ENCODE results near the gene CYP4V2. TPM values are rescaled to one million over a fixed set of nuclear protein-coding genes. Genes with fewer than 3 reads are reported as not detected.
"Not testable (repeated sequence)": the region's sequence is repeated elsewhere in the genome, so short reads cannot be mapped to it uniquely, and the experiment has no call there.

CYP4V2 gene
- total and polyA plus RNA-seq, 2 donors (not counting 1 experiment from before 2014, with no cell fraction given), result 9.5 to 18.3 TPM

GRCh38 chr4:186240848-186241491, 49.6 kb downstream of the CYP4V2 start:
- ATAC-seq (ENCODE audit: low read depth), result no peak
- Mint-ChIP-seq H3K4me3 (no peak overlapping the region), H3K9me3 (ENCODE audit: insufficient read depth) (peaks cover 3% of the 10 kb centered on the region), H3K27ac (no peak overlapping the region), H3K27me3 (no peaks in the 10 kb centered on the region), H3K4me1 (no peaks in the 10 kb centered on the region)
- Histone ChIP-seq H3K4me2 (replicated peaks; ENCODE audit: low read depth, low read length, poor library complexity, severe bottlenecking) (no peak overlapping the region), H3K9me3 (ENCODE audit: control extremely low read depth in 1 of 3, control insufficient read depth in 2 of 3, insufficient read depth in 1 of 3, low read length in 2 of 3) (peaks cover 0 to 7% (median 0%) of the 10 kb centered on the region in 3 donors), H4K20me1 (ENCODE audit: control insufficient read depth, insufficient read depth, low read length, poor library complexity, severe bottlenecking) (no peaks in the 10 kb centered on the region), H3K36me3 (replicated peaks in 1 of 2; ENCODE audit: control extremely low read depth in 1 of 2, control insufficient read depth in 1 of 2, extremely low read depth in 1 of 2, insufficient read depth in 2 of 2, low read length in 1 of 2) (no peaks in the 10 kb centered on the region), H3K27me3 (replicated peaks in 1 of 4; ENCODE audit: control extremely low read depth in 1 of 4, control insufficient read depth in 3 of 4, insufficient read depth in 4 of 4, low read length in 3 of 4) (no peaks in the 10 kb centered on the region), H3K9ac (ENCODE audit: low read length) (no peak overlapping the region), H3K79me2 (ENCODE audit: control insufficient read depth, insufficient read depth, low read length) (no peaks in the 10 kb centered on the region), H3K4me3 (ENCODE audit: control extremely low read depth in 1 of 5, extremely low read depth in 1 of 5, insufficient read depth in 1 of 5, low read depth in 2 of 5, low read length in 4 of 5) (no peak overlapping the region), H2AFZ (ENCODE audit: insufficient read depth, low read depth, low read length, poor library complexity, severe bottlenecking) (no peak overlapping the region), H3K27ac (ENCODE audit: low read length in 2 of 2) (no peak overlapping the region), H3K4me1 (ENCODE audit: control insufficient read depth in 2 of 2, insufficient read depth in 2 of 2, low read length in 2 of 2) (no peaks in the 10 kb centered on the region)
- intact Hi-C loops (cut with micrococcal nuclease), result no loop called here
- TF ChIP-seq EZH2 (IDR thresholded peaks at IDR 0.05; ENCODE audit: borderline replicate concordance, insufficient read depth, low read depth, low read length, poor library complexity, severe bottlenecking) (no peak), CTCF (IDR thresholded peaks at IDR 0.05) (no peak)
- POLR2A ChIA-PET, result no interaction called here
- WGBS (ENCODE audit: insufficient coverage), result 80% methylated on average over 2 of the region's 7 CpGs
- DNase-seq, result no peak
- CTCF ChIA-PET, result no interaction called here

- H3K27me3 ChIP-seq (replicated peaks in 1 of 4; ENCODE audit: control extremely low read depth in 1 of 4, control insufficient read depth in 3 of 4, insufficient read depth in 4 of 4, low read length in 3 of 4), result no peaks in the 10 kb centered on the region
- ATAC-seq (ENCODE audit: low read depth), result no peak
- no peaks in the 10 kb centered on the region for H4K20me1 ChIP-seq (ENCODE audit: control insufficient read depth, insufficient read depth, low read length, poor library complexity, severe bottlenecking)
- H3K36me3 ChIP-seq (replicated peaks in 1 of 2; ENCODE audit: control extremely low read depth in 1 of 2, control insufficient read depth in 1 of 2, extremely low read depth in 1 of 2, insufficient read depth in 2 of 2, low read length in 1 of 2), result no peaks in the 10 kb centered on the region
- DNase-seq, result no peak
- 100% methylated on average over 2 of the region's 4 CpGs for WGBS (ENCODE audit: insufficient coverage)
- no peak overlapping the region for H3K27ac Mint-ChIP-seq
- intact Hi-C loops (cut with micrococcal nuclease), result no loop called here
- H3K4me1 ChIP-seq (ENCODE audit: control insufficient read depth in 2 of 2, insufficient read depth in 2 of 2, low read length in 2 of 2), result no peaks in the 10 kb centered on the region
- peaks cover 8% of the 10 kb centered on the region for H3K9me3 Mint-ChIP-seq (ENCODE audit: insufficient read depth)
- H3K4me3 Mint-ChIP-seq, result no peak overlapping the region
- H2AFZ ChIP-seq (ENCODE audit: insufficient read depth, low read depth, low read length, poor library complexity, severe bottlenecking), result no peak overlapping the region
- no peak overlapping the region for H3K4me2 ChIP-seq (replicated peaks; ENCODE audit: low read depth, low read length, poor library complexity, severe bottlenecking)
- no peaks in the 10 kb centered on the region for H3K4me1 Mint-ChIP-seq
- H3K79me2 ChIP-seq (ENCODE audit: control insufficient read depth, insufficient read depth, low read length), result no peaks in the 10 kb centered on the region
- CTCF ChIA-PET, result no interaction called here
- H3K9ac ChIP-seq (ENCODE audit: low read length), result no peak overlapping the region
- TF ChIP-seq EZH2 (IDR thresholded peaks at IDR 0.05; ENCODE audit: borderline replicate concordance, insufficient read depth, low read depth, low read length, poor library complexity, severe bottlenecking) (no peak), CTCF (IDR thresholded peaks at IDR 0.05) (no peak)
- H3K27ac ChIP-seq (ENCODE audit: low read length in 2 of 2), result no peak overlapping the region
- POLR2A ChIA-PET, result no interaction called here
- H3K27me3 Mint-ChIP-seq, result no peaks in the 10 kb centered on the region
- H3K4me3 ChIP-seq (ENCODE audit: control extremely low read depth in 1 of 5, extremely low read depth in 1 of 5, insufficient read depth in 1 of 5, low read depth in 2 of 5, low read length in 4 of 5), result no peak overlapping the region
- H3K9me3 ChIP-seq (ENCODE audit: control extremely low read depth in 1 of 3, control insufficient read depth in 2 of 3, insufficient read depth in 1 of 3, low read length in 2 of 3), result peaks cover 0 to 9% (median 0%) of the 10 kb centered on the region in 3 donors
Observed at GRCh38 chr4:186241616-186242015, 50.2 kb downstream of the CYP4V2 start.

- DNase-seq; H3K36me3 ChIP-seq (replicated peaks in 1 of 2; ENCODE audit: control extremely low read depth in 1 of 2, control insufficient read depth in 1 of 2, extremely low read depth in 1 of 2, insufficient read depth in 2 of 2, low read length in 1 of 2); H2AFZ ChIP-seq (ENCODE audit: insufficient read depth, low read depth, low read length, poor library complexity, severe bottlenecking); H4K20me1 ChIP-seq (ENCODE audit: control insufficient read depth, insufficient read depth, low read length, poor library complexity, severe bottlenecking); H3K9me3 Mint-ChIP-seq (ENCODE audit: insufficient read depth); H3K9me3 ChIP-seq (ENCODE audit: control extremely low read depth in 1 of 3, control insufficient read depth in 2 of 3, insufficient read depth in 1 of 3, low read length in 2 of 3); H3K27me3 ChIP-seq (replicated peaks in 1 of 4; ENCODE audit: control extremely low read depth in 1 of 4, control insufficient read depth in 3 of 4, insufficient read depth in 4 of 4, low read length in 3 of 4); H3K27me3 Mint-ChIP-seq; intact Hi-C loops (cut with micrococcal nuclease); H3K4me3 Mint-ChIP-seq; H3K4me1 ChIP-seq (ENCODE audit: control insufficient read depth in 2 of 2, insufficient read depth in 2 of 2, low read length in 2 of 2); H3K27ac ChIP-seq (ENCODE audit: low read length in 2 of 2); POLR2A ChIA-PET; H3K4me3 ChIP-seq (ENCODE audit: control extremely low read depth in 1 of 5, extremely low read depth in 1 of 5, insufficient read depth in 1 of 5, low read depth in 2 of 5, low read length in 4 of 5); H3K4me1 Mint-ChIP-seq; ATAC-seq (ENCODE audit: low read depth); H3K79me2 ChIP-seq (ENCODE audit: control insufficient read depth, insufficient read depth, low read length); H3K4me2 ChIP-seq (replicated peaks; ENCODE audit: low read depth, low read length, poor library complexity, severe bottlenecking); H3K9ac ChIP-seq (ENCODE audit: low read length); H3K27ac Mint-ChIP-seq; CTCF ChIA-PET: not testable (repeated sequence)
- 97% methylated on average over 3 of the region's 10 CpGs for WGBS (ENCODE audit: insufficient coverage)
Observed at GRCh38 chr4:186242031-186242430, 50.7 kb downstream of the CYP4V2 start.

Data from B cell (primary cell).